ENCODE data around the gene ZNRF3.

The ZNRF3 gene

GRCh38 chr22:28978158-28978557 is 94.8 kb downstream of the ZNRF3 start:
- DNase-seq (ENCODE audit: insufficient read length, low spot score) (peak; percentile 26), FAIRE-seq (peak; percentile 6)
- no peak for TF ChIP-seq POLR2A (IDR thresholded peaks at IDR 0.05; ENCODE audit: low read depth, low read length)

GRCh38 chr22:28978863-28979796 is 95.8 kb downstream of the ZNRF3 start:
- DNase-seq (ENCODE audit: insufficient read length, low spot score) (no peak), FAIRE-seq (no peak)
- no peak for TF ChIP-seq POLR2A (IDR thresholded peaks at IDR 0.05; ENCODE audit: low read depth, low read length)

GRCh38 chr22:28980326-28980725 is 97.0 kb downstream of the ZNRF3 start:
- FAIRE-seq (no peak), DNase-seq (ENCODE audit: insufficient read length, low spot score) (no peak)

GRCh38 chr22:28981818-28982499 is 98.6 kb downstream of the ZNRF3 start:
- no peak for DNase-seq (ENCODE audit: insufficient read length, low spot score)
- no peak for FAIRE-seq
- no peak for TF ChIP-seq POLR2A (IDR thresholded peaks at IDR 0.05; ENCODE audit: low read depth, low read length)

More at GRCh38 chr22:28980326-28980725, 97.0 kb downstream of the ZNRF3 start:
- no peak for TF ChIP-seq POLR2A (IDR thresholded peaks at IDR 0.05; ENCODE audit: low read depth, low read length)

- FAIRE-seq, result no peak
- no peak for DNase-seq (ENCODE audit: insufficient read length, low spot score)
- TF ChIP-seq POLR2A (IDR thresholded peaks at IDR 0.05; ENCODE audit: low read depth, low read length), result no peak
Measured at GRCh38 chr22:28983190-28983589, 99.8 kb downstream of the ZNRF3 start.

GRCh38 chr22:28983788-28984441 is 100.5 kb downstream of the ZNRF3 start:
- DNase-seq (ENCODE audit: insufficient read length, low spot score) (no peak), FAIRE-seq (no peak)
- no peak for TF ChIP-seq POLR2A (IDR thresholded peaks at IDR 0.05; ENCODE audit: low read depth, low read length)

- DNase-seq (ENCODE audit: insufficient read length, low spot score) (no peak), FAIRE-seq (no peak)
- TF ChIP-seq POLR2A (IDR thresholded peaks at IDR 0.05; ENCODE audit: low read depth, low read length), result no peak
Measured at GRCh38 chr22:28984482-28985158, 101.2 kb downstream of the ZNRF3 start.

GRCh38 chr22:28985581-28986290 is 102.4 kb downstream of the ZNRF3 start:
- no peak for TF ChIP-seq POLR2A (IDR thresholded peaks at IDR 0.05; ENCODE audit: low read depth, low read length)
- DNase-seq (ENCODE audit: insufficient read length, low spot score), result no peak
- no peak for FAIRE-seq

GRCh38 chr22:28986366-28986765 is 103.0 kb downstream of the ZNRF3 start:
- DNase-seq (ENCODE audit: insufficient read length, low spot score) (no peak), FAIRE-seq (no peak)
- no peak for TF ChIP-seq POLR2A (IDR thresholded peaks at IDR 0.05; ENCODE audit: low read depth, low read length)

GRCh38 chr22:28988457-28988856 is 105.1 kb downstream of the ZNRF3 start:
- FAIRE-seq, result no peak

GRCh38 chr22:28989035-28989464 is 105.7 kb downstream of the ZNRF3 start:
- DNase-seq (ENCODE audit: insufficient read length, low spot score) (no peak), FAIRE-seq (no peak)
- no peak for TF ChIP-seq POLR2A (IDR thresholded peaks at IDR 0.05; ENCODE audit: low read depth, low read length)

More at GRCh38 chr22:28988457-28988856, 105.1 kb downstream of the ZNRF3 start:
- DNase-seq (ENCODE audit: insufficient read length, low spot score), result no peak
- TF ChIP-seq POLR2A (IDR thresholded peaks at IDR 0.05; ENCODE audit: low read depth, low read length), result no peak

- no peak for TF ChIP-seq POLR2A (IDR thresholded peaks at IDR 0.05; ENCODE audit: low read depth, low read length)
- DNase-seq (ENCODE audit: insufficient read length, low spot score) (no peak), FAIRE-seq (no peak)
Measured at GRCh38 chr22:28989484-28989883, 106.1 kb downstream of the ZNRF3 start.

- no peak for TF ChIP-seq POLR2A (IDR thresholded peaks at IDR 0.05; ENCODE audit: low read depth, low read length)
- DNase-seq (ENCODE audit: insufficient read length, low spot score) (no peak), FAIRE-seq (no peak)
Measured at GRCh38 chr22:28989912-28990311, 106.5 kb downstream of the ZNRF3 start.
